ENCODE results near the gene ATP6V1C2. TPM values are rescaled to one million over a fixed set of nuclear protein-coding genes. Genes with fewer than 3 reads are reported as not detected.

ATP6V1C2 gene
- total RNA-seq, 2 donors from 2014 or later: 5.3 TPM; not detected in 1

DNA sequence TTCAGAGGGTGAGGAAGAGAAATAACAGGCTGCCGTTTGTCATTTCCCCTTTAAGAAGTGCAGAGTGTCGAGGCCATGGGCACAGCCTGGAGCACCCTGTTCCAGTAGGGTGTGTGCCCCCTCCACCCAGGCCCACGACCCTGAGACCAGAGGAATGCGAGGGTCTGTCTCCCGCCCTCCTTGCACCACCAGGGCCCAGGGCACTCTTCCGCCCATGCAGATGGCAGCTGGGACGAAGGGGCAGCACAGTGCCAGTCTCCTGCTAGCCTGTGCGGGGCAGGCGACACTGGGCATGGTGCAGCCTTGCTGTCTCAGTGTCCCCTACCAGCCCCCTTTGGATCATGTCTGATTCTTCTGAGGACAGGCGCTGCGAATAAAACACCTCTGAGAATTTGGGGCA lies 106.9 kb downstream of the ATP6V1C2 start:
- TF ChIP-seq, protein P1, sequence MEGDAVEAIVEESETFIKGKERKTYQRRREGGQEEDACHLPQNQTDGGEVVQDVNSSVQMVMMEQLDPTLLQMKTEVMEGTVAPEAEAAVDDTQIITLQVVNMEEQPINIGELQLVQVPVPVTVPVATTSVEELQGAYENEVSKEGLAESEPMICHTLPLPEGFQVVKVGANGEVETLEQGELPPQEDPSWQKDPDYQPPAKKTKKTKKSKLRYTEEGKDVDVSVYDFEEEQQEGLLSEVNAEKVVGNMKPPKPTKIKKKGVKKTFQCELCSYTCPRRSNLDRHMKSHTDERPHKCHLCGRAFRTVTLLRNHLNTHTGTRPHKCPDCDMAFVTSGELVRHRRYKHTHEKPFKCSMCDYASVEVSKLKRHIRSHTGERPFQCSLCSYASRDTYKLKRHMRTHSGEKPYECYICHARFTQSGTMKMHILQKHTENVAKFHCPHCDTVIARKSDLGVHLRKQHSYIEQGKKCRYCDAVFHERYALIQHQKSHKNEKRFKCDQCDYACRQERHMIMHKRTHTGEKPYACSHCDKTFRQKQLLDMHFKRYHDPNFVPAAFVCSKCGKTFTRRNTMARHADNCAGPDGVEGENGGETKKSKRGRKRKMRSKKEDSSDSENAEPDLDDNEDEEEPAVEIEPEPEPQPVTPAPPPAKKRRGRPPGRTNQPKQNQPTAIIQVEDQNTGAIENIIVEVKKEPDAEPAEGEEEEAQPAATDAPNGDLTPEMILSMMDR (IDR thresholded peaks at IDR 0.05): no peak
- no peak for ATAC-seq (ENCODE audit: insufficient number of reproducible peaks, low FRiP score, low read depth)
- no peaks in the 10 kb centered on the region for H3K36me3 ChIP-seq

DNA sequence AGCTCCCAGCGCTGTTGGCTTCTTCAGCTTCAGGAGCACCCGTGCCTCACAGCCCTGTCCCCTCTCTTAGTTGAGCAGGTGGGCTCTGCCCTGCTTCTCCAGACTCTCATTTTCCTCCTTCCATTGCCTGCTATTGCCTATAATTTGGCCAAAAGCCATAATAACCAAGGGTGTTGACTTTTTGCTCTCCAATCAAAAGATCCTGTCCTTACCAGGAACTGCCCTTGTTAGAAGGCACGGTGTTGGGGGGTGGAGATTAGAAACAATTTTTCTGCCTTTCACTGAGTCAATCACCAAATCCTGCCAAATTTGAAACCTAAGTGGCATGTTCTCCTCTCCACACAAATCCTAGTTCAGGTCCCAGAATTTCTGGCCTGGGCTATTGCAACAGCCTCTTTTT lies 107.9 kb downstream of the ATP6V1C2 start:
- Histone ChIP-seq H3K4me1 (ENCODE audit: control insufficient read depth in 1 of 2, low read depth in 2 of 2) (peaks cover 0 to 5% of the 10 kb centered on the region in 2 donors), H3K4me3 (no peak overlapping the region), H3K9me3 (no peaks in the 10 kb centered on the region), H3K36me3 (no peaks in the 10 kb centered on the region), H3K27ac (no peak overlapping the region), H3K27me3 (replicated peaks; ENCODE audit: insufficient read depth) (no peaks in the 10 kb centered on the region)
- TF ChIP-seq, protein P1 (IDR thresholded peaks at IDR 0.05): no peak
- DNase-seq (ENCODE audit: low spot score) (no peak), ATAC-seq (ENCODE audit: insufficient number of reproducible peaks, low FRiP score, low read depth) (no peak)

More for the DNA sequence above, 106.9 kb downstream of the ATP6V1C2 start:
- Histone ChIP-seq H3K27ac (no peak overlapping the region), H3K4me1 (ENCODE audit: control insufficient read depth in 1 of 2, low read depth in 2 of 2) (peaks cover 0 to 5% of the 10 kb centered on the region in 2 donors), H3K9me3 (no peaks in the 10 kb centered on the region), H3K27me3 (replicated peaks; ENCODE audit: insufficient read depth) (no peaks in the 10 kb centered on the region), H3K4me3 (no peak overlapping the region)
- no peak for DNase-seq (ENCODE audit: low spot score)

DNA sequence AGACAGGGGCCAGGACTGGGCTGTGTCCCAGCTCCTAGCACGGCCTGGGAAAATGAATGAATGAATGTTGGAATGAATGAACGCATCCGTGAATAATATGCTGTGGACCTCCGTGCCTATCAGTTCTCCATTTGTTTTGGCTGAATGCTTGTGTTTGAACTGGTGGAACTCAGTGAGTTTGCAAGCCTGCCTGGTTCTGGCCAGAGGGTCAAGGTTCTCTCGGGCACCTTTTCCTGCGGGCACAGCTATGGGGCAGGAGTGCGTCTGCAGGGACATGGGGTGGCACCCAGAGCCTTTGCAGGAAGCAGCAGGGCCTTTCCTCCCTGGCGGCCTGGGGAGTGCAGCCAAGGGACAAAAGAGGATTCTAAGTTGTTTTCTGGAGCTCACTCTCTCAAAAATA lies 108.8 kb downstream of the ATP6V1C2 start:
- Histone ChIP-seq H3K27ac (no peak overlapping the region), H3K9me3 (no peaks in the 10 kb centered on the region), H3K36me3 (no peaks in the 10 kb centered on the region), H3K4me1 (ENCODE audit: control insufficient read depth in 1 of 2, low read depth in 2 of 2) (peaks cover 0 to 5% of the 10 kb centered on the region in 2 donors), H3K27me3 (replicated peaks; ENCODE audit: insufficient read depth) (no peaks in the 10 kb centered on the region), H3K4me3 (no peak overlapping the region)
- no peak for DNase-seq (ENCODE audit: low spot score)
- TF ChIP-seq, protein P1 (IDR thresholded peaks at IDR 0.05): no peak
- ATAC-seq (ENCODE audit: insufficient number of reproducible peaks, low FRiP score, low read depth): no peak

DNA sequence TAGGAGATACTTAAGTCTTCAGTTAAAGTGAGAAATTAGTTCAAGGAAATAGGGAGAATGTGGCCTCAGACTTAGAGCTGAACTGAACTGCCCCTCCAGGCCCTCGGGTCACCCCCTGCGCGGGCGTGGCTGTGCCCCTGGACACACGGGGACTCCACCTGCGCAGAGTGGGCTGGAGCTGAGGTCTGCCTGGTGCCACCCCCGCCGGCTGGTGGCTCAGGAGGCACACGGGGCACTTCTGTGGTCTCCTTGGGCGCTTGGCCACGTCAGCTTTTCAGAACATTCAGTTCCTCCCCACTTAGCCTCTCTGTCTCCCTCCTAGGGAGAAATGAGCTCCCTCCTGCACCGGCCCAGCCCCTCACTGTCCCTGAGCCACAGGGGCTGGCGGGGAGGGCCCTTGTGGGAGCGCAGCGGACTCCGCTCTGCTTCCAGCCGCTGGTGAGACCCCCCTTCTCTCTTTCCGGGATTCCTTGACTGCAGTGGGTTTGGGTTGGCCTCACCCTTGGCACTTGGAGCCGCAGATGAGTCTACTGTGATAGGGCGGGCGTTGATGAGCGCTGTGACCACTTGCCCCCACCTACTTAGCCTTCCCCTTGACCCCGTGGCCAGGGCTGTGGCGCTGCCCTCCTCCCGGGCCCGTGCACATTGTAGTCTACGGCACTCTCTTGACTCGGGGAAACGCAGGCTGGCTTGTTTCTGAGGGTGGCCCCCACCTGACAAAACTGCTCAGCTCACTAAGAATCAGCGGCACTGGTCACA lies 109.4 kb downstream of the ATP6V1C2 start:
- H3K36me3 ChIP-seq: no peaks in the 10 kb centered on the region
- H3K27me3 ChIP-seq (replicated peaks; ENCODE audit: insufficient read depth): no peaks in the 10 kb centered on the region
- no peaks in the 10 kb centered on the region for H3K9me3 ChIP-seq
- no peak for DNase-seq (ENCODE audit: low spot score)
- H3K27ac ChIP-seq: no peak overlapping the region
- TF ChIP-seq, protein P1 (IDR thresholded peaks at IDR 0.05): no peak
- H3K4me1 ChIP-seq (ENCODE audit: control insufficient read depth in 1 of 2, low read depth in 2 of 2): peaks cover 0 to 5% of the 10 kb centered on the region in 2 donors
- no peak for ATAC-seq (ENCODE audit: insufficient number of reproducible peaks, low FRiP score, low read depth)
- H3K4me3 ChIP-seq: no peak overlapping the region

DNA sequence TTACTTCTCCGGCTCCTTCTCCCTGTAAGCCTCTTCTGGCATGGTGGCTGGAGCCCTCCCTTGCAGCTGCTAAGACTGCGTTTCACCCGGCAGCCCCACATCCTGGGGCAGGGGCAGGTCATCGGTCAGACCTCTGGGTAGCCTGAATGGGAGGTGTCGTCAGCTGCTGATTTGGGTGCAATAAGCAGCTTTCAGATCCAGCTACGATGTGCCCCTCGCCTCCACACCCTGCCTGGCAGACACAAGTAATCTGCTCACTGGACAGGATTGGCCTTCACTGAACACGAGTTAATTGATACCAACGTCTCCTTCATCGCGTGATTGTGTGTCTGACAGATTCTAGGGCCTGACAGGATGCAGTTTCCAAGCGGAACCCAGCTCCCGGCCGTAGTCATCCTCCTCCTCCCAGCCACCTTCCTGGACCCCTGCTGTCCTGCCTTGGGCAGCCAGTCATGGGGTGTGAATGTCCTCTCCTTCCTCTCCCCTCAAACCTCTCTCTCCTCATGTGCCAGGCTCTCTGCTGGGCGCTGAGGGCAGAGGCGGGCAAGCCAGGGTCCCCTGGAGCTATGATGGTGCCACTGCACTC lies 110.1 kb downstream of the ATP6V1C2 start:
- peaks cover 0 to 5% of the 10 kb centered on the region in 2 donors for H3K4me1 ChIP-seq (ENCODE audit: control insufficient read depth in 1 of 2, low read depth in 2 of 2)
- H3K27me3 ChIP-seq (replicated peaks; ENCODE audit: insufficient read depth): no peaks in the 10 kb centered on the region
- H3K4me3 ChIP-seq: no peak overlapping the region
- no peaks in the 10 kb centered on the region for H3K36me3 ChIP-seq
- no peak overlapping the region for H3K27ac ChIP-seq
- TF ChIP-seq, protein P1 (IDR thresholded peaks at IDR 0.05): no peak
- ATAC-seq (ENCODE audit: insufficient number of reproducible peaks, low FRiP score, low read depth) (no peak), DNase-seq (ENCODE audit: low spot score) (no peak)
- no peaks in the 10 kb centered on the region for H3K9me3 ChIP-seq
